ENCODE data around the gene CTU2. TPM values are rescaled to one million over a fixed set of nuclear protein-coding genes. Genes with fewer than 3 reads are reported as not detected.

CTU2 gene
- total and polyA plus RNA-seq, 2 donors (not counting 1 experiment from before 2014, with no cell fraction given) = 7.6 to 11.9 TPM

GRCh38 chr16:88694221-88695087 lies 11.8 kb upstream of the CTU2 start:
- Histone ChIP-seq H3K4me3 (replicated peaks in 1 of 4; ENCODE audit: control extremely low read depth in 1 of 4, insufficient read depth in 1 of 4, low read depth in 3 of 4, low read length in 4 of 4) (no peak overlapping the region), H4K20me1 (ENCODE audit: control insufficient read depth, extremely low read depth, insufficient read depth, low read length) (no peaks in the 10 kb centered on the region), H3K9ac (ENCODE audit: insufficient read depth, low read length) (no peak overlapping the region), H2AFZ (ENCODE audit: low read length) (no peak overlapping the region), H3K27me3 (ENCODE audit: control insufficient read depth, insufficient read depth, low read length) (peaks cover 2% of the 10 kb centered on the region), H3K4me1 (ENCODE audit: control insufficient read depth, extremely low read depth, insufficient read depth, low read length) (no peaks in the 10 kb centered on the region), H3K36me3 (ENCODE audit: control insufficient read depth, insufficient read depth, low read length) (peaks cover 12% of the 10 kb centered on the region), H3K79me2 (ENCODE audit: control insufficient read depth, insufficient read depth, low read length) (no peaks in the 10 kb centered on the region), H3K9me3 (ENCODE audit: control insufficient read depth, insufficient read depth, low read depth, low read length) (no peaks in the 10 kb centered on the region), H3K27ac (ENCODE audit: insufficient read depth, low read length) (no peak overlapping the region), H3K4me2 (ENCODE audit: extremely low read depth, insufficient read depth, low read length) (no peak overlapping the region)
- no peak for TF ChIP-seq EZH2 (IDR thresholded peaks at IDR 0.05; ENCODE audit: low read length, missing control alignments)
- no peak for TF ChIP-seq CTCF (conservative IDR thresholded peaks at IDR 0.05 in 1 of 2, IDR thresholded peaks at IDR 0.05 in 1 of 2; ENCODE audit: low read depth in 1 of 2, low read length in 2 of 2)
- no peak for DNase-seq (ENCODE audit: low read depth in 2 of 2)

GRCh38 chr16:88695218-88695617 lies 11.1 kb upstream of the CTU2 start:
- H2AFZ ChIP-seq (ENCODE audit: low read length) = no peak overlapping the region
- peaks cover 14% of the 10 kb centered on the region for H3K36me3 ChIP-seq (ENCODE audit: control insufficient read depth, insufficient read depth, low read length)
- DNase-seq (ENCODE audit: low read depth in 2 of 2) = no peak
- no peaks in the 10 kb centered on the region for H3K79me2 ChIP-seq (ENCODE audit: control insufficient read depth, insufficient read depth, low read length)
- no peak overlapping the region for H3K27ac ChIP-seq (ENCODE audit: insufficient read depth, low read length)
- no peaks in the 10 kb centered on the region for H3K4me1 ChIP-seq (ENCODE audit: control insufficient read depth, extremely low read depth, insufficient read depth, low read length)
- no peaks in the 10 kb centered on the region for H3K9me3 ChIP-seq (ENCODE audit: control insufficient read depth, insufficient read depth, low read depth, low read length)
- H3K27me3 ChIP-seq (ENCODE audit: control insufficient read depth, insufficient read depth, low read length) = no peaks in the 10 kb centered on the region
- H3K4me3 ChIP-seq (replicated peaks in 1 of 4; ENCODE audit: control extremely low read depth in 1 of 4, insufficient read depth in 1 of 4, low read depth in 3 of 4, low read length in 4 of 4) = no peak overlapping the region
- H3K4me2 ChIP-seq (ENCODE audit: extremely low read depth, insufficient read depth, low read length) = no peak overlapping the region
- no peaks in the 10 kb centered on the region for H4K20me1 ChIP-seq (ENCODE audit: control insufficient read depth, extremely low read depth, insufficient read depth, low read length)
- no peak overlapping the region for H3K9ac ChIP-seq (ENCODE audit: insufficient read depth, low read length)
- TF ChIP-seq EZH2 (IDR thresholded peaks at IDR 0.05; ENCODE audit: low read length, missing control alignments) (no peak), CTCF (conservative IDR thresholded peaks at IDR 0.05 in 1 of 2, IDR thresholded peaks at IDR 0.05 in 1 of 2; ENCODE audit: low read depth in 1 of 2, low read length in 2 of 2) (no peak)

GRCh38 chr16:88695753-88696152 lies 10.6 kb upstream of the CTU2 start:
- Histone ChIP-seq H3K9me3 (ENCODE audit: control insufficient read depth, insufficient read depth, low read depth, low read length) (no peaks in the 10 kb centered on the region), H3K4me1 (ENCODE audit: control insufficient read depth, extremely low read depth, insufficient read depth, low read length) (peaks cover 3% of the 10 kb centered on the region), H3K4me3 (replicated peaks in 1 of 4; ENCODE audit: control extremely low read depth in 1 of 4, insufficient read depth in 1 of 4, low read depth in 3 of 4, low read length in 4 of 4) (no peak overlapping the region), H3K4me2 (ENCODE audit: extremely low read depth, insufficient read depth, low read length) (no peak overlapping the region), H3K27me3 (ENCODE audit: control insufficient read depth, insufficient read depth, low read length) (no peaks in the 10 kb centered on the region), H3K9ac (ENCODE audit: insufficient read depth, low read length) (no peak overlapping the region), H2AFZ (ENCODE audit: low read length) (no peak overlapping the region), H4K20me1 (ENCODE audit: control insufficient read depth, extremely low read depth, insufficient read depth, low read length) (no peaks in the 10 kb centered on the region), H3K27ac (ENCODE audit: insufficient read depth, low read length) (no peak overlapping the region), H3K36me3 (ENCODE audit: control insufficient read depth, insufficient read depth, low read length) (peaks cover 14% of the 10 kb centered on the region), H3K79me2 (ENCODE audit: control insufficient read depth, insufficient read depth, low read length) (no peaks in the 10 kb centered on the region)
- TF ChIP-seq CTCF (conservative IDR thresholded peaks at IDR 0.05 in 1 of 2, IDR thresholded peaks at IDR 0.05 in 1 of 2; ENCODE audit: low read depth in 1 of 2, low read length in 2 of 2) (no peak), EZH2 (IDR thresholded peaks at IDR 0.05; ENCODE audit: low read length, missing control alignments) (no peak)
- no peak for DNase-seq (ENCODE audit: low read depth in 2 of 2)

All from fibroblast of lung (primary cell).